HL-60 (cell line): Measurements from ENCODE around the gene NOXO1.

Source experiments
- POLR2AphosphoS5 ChIP-seq: IDR thresholded peaks from 2 replicates; pipeline ENCODE4 v1.6.1; 2012; ENCODE audit warnings: low read depth
- REST ChIP-seq: IDR thresholded peaks from 2 replicates; pipeline ENCODE4 v1.6.1; 2012; ENCODE audit warnings: low read depth; ENCODE audit not compliant: insufficient replicate concordance
- TF ChIP-seq, protein P1 (sequence below): IDR thresholded peaks from one replicate; pipeline ENCODE4 v1.5.1; 2011; ENCODE audit warnings: low read length, control low read depth, inconsistent platforms; ENCODE audit not compliant: insufficient read depth

GRCh38 chr16:1963806-1964505 lies 17.3 kb downstream of the NOXO1 start:
- TF ChIP-seq, protein P1, sequence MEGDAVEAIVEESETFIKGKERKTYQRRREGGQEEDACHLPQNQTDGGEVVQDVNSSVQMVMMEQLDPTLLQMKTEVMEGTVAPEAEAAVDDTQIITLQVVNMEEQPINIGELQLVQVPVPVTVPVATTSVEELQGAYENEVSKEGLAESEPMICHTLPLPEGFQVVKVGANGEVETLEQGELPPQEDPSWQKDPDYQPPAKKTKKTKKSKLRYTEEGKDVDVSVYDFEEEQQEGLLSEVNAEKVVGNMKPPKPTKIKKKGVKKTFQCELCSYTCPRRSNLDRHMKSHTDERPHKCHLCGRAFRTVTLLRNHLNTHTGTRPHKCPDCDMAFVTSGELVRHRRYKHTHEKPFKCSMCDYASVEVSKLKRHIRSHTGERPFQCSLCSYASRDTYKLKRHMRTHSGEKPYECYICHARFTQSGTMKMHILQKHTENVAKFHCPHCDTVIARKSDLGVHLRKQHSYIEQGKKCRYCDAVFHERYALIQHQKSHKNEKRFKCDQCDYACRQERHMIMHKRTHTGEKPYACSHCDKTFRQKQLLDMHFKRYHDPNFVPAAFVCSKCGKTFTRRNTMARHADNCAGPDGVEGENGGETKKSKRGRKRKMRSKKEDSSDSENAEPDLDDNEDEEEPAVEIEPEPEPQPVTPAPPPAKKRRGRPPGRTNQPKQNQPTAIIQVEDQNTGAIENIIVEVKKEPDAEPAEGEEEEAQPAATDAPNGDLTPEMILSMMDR, result no peak
- TF ChIP-seq POLR2AphosphoS5 (peak; percentile 47), REST (no peak)
